B cell (primary cell): ENCODE results near the gene RHPN2.

Experiments used
- CTCF ChIP-seq: fragments of 200-600 bp; IDR thresholded peaks from one replicate; pipeline ENCODE4 v1.8.0; 2022; ENCODE audit warnings: antibody characterized with exemption, mild to moderate bottlenecking
- EZH2 ChIP-seq: IDR thresholded peaks from 2 replicates; pipeline ENCODE4 v1.6.1; 2012; ENCODE audit warnings: borderline replicate concordance, low read depth, mild to moderate bottlenecking, moderate library complexity, low read length; ENCODE audit not compliant: insufficient read depth, poor library complexity, severe bottlenecking

DNA sequence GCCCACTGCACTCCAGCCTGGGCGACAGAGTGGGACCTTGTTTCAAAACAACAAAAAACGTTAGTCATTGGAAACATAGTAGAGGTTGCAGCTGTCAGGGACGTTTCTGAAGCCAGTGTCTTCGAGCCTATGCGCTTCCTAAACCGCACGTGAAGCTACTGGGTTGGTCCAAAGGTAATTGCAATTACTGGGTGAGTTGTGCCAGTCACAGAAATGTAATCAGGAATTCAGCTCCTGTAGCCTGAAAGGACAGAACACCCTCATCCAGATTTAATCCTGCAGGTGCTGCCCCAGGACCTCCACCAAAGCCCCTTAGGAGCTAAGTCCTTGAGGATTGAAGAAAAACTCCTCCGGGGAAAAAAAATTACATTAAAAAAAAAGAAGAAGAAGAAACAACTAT lies 2.4 kb upstream of the RHPN2 start:
- TF ChIP-seq CTCF, result no peak
- TF ChIP-seq EZH2, result no peak
